GM10847 (cell line): Measurements from ENCODE around the gene CORO1A.
"Not testable (repeated sequence)": the region's sequence is repeated elsewhere in the genome, so short reads cannot be mapped to it uniquely, and the experiment has no call there.

Source experiments
- POLR2A ChIP-seq: IDR thresholded peaks from 2 replicates; pipeline ENCODE4 v1.6.1; 2011; ENCODE audit not compliant: insufficient read length; ENCODE audit errors: extremely low read depth

CORO1A gene

DNA sequence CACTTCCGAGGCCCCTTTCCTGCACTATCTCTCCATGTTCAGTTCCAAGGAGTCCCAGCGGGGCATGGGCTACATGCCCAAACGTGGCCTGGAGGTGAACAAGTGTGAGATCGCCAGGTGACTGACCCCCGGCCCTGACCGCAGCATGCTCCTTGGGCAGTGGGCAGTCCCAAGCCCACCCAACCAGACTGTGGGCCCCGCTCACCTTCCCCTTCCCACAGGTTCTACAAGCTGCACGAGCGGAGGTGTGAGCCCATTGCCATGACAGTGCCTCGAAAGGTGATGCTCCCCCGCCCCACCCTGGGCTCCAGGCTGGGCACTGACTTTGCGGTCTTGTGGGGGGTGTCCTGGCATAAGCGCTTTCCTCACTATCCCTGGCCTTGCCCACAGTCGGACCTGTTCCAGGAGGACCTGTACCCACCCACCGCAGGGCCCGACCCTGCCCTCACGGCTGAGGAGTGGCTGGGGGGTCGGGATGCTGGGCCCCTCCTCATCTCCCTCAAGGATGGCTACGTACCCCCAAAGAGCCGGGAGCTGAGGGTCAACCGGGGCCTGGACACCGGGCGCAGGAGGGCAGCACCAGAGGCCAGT lies 4.7 kb downstream of the CORO1A start:
- TF ChIP-seq POLR2A = no peak

GRCh38 chr16:30193615-30194014 lies 10.2 kb downstream of the CORO1A start, which contains the start of the genes BOLA2B and SLX1A:
Gene BOLA2B (minus strand): TSS chr16:30193666. CDS start chr16:30193595, 71 bp downstream.
Gene SLX1A (plus strand): TSS chr16:30193875. CDS start chr16:30194085, 210 bp downstream.
- TF ChIP-seq POLR2A = not testable (repeated sequence)

DNA sequence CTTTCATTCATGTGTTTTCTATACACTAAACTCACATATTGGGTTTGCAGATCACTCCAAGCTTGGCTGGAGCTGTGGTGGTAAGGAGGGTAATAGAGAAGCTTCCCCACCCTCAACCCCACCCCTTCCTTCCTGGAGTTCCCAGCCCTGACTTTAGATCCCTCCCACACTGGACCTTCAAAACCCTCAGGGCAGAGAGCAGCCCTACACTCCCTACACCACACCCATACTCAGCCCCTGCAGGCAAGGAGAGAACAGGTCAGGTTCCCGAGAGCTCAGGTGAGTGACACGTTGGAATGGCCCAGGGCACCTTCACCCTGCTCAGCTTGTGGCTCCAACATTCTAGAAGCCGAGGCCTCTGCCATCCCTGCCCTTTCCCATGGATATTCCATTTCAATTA lies 15.6 kb downstream of the CORO1A start, which contains the start of gene SULT1A3:
TSS of gene SULT1A3 (plus strand) at position 207 of the 400 bp plus-strand sequence. CDS start 1,474 bp downstream, outside the sequence.
- TF ChIP-seq POLR2A = not testable (repeated sequence)
